PC-9 (cell line): ENCODE data around the gene TAS1R1. TPM values are rescaled to one million over a fixed set of nuclear protein-coding genes. Genes with fewer than 3 reads are reported as not detected.

Source experiments
- BruUV-seq: library from RNA; stranded (reverse); fragments of 400-500 nt; replicated peaks from 2 replicates; lab custom pipeline; 2021; lab: Mats Ljungman, UMichigan
- CTCF ChIA-PET: fragments of 300-600 bp; sonication (Branson Sonifier 250); formaldehyde crosslinking; loops from one replicate; lab custom pipeline; 2022; ENCODE audit warnings: antibody characterized with exemption; lab: Charles Lee
- POLR2A ChIA-PET: fragments of 300-600 bp; sonication (Branson Sonifier 250); formaldehyde crosslinking; loops from one replicate; lab custom pipeline; 2022; ENCODE audit warnings: antibody characterized with exemption; ENCODE audit not compliant: unreplicated experiment; lab: Charles Lee
- DNase-seq, 2 experiments: peaks; one replicate each; pipeline versions ENCODE4 v3.0.0 to v3.0.0-alpha.2; 2015 to 2022; ENCODE audit warnings: mixed read lengths in 1 of 2
- H2AFZ ChIP-seq: fragments of 200-600 bp; sonication (generic); 2 replicates; pipeline ENCODE4 v1.8.1; 2017; ENCODE audit warnings: antibody characterized with exemption
- H3F3A ChIP-seq: fragments of 200-600 bp; sonication (generic); 2 replicates; pipeline ENCODE4 v1.8.1; 2017; ENCODE audit warnings: antibody characterized with exemption, mild to moderate bottlenecking, low read depth; ENCODE audit not compliant: insufficient read depth
- H3K27ac ChIP-seq: fragments of 200-600 bp; sonication (generic); 2 replicates; pipeline ENCODE4 v1.6.1; 2016; ENCODE audit warnings: mixed run types
- H3K27me3 ChIP-seq: fragments of 200-600 bp; sonication (generic); 2 replicates; pipeline ENCODE4 v1.6.1; 2016; ENCODE audit warnings: low read depth, mixed run types; ENCODE audit not compliant: insufficient read depth
- H3K36me3 ChIP-seq: fragments of 200-600 bp; sonication (generic); 2 replicates; pipeline ENCODE4 v1.6.1; 2016; ENCODE audit warnings: low read depth, mixed run types
- H3K4me1 ChIP-seq: fragments of 200-600 bp; sonication (generic); replicated peaks from 2 replicates; pipeline ENCODE4 v1.6.1; 2016; ENCODE audit warnings: mixed run types; ENCODE audit not compliant: insufficient read depth
- H3K4me2 ChIP-seq: fragments of 200-600 bp; sonication (generic); 2 replicates; pipeline ENCODE4 v1.6.1; 2017; ENCODE audit warnings: mixed run types
- H3K4me3 ChIP-seq: fragments of 200-600 bp; sonication (generic); 2 replicates; pipeline ENCODE4 v1.6.1; 2016; ENCODE audit warnings: mixed run types
- H3K79me2 ChIP-seq: fragments of 200-600 bp; sonication (generic); 2 replicates; pipeline ENCODE4 v1.6.1; 2017; ENCODE audit warnings: low read depth, mixed run types
- H3K9me2 ChIP-seq: fragments of 200-600 bp; sonication (generic); 2 replicates; pipeline ENCODE4 v1.8.1; 2017; ENCODE audit warnings: mild to moderate bottlenecking; ENCODE audit not compliant: insufficient read depth
- H3K9me3 ChIP-seq: fragments of 200-600 bp; sonication (generic); 2 replicates; pipeline ENCODE4 v1.8.1; 2016; ENCODE audit warnings: low read depth; ENCODE audit not compliant: insufficient read depth
- H4K20me1 ChIP-seq: fragments of 200-600 bp; sonication (generic); 2 replicates; pipeline ENCODE4 v1.8.1; 2017; ENCODE audit not compliant: insufficient read depth
- EZH2 ChIP-seq: fragments of 200-600 bp; sonication (generic); IDR thresholded peaks from 2 replicates; pipeline ENCODE4 v1.8.0; 2017; ENCODE audit warnings: antibody characterized with exemption, low read depth
- intact Hi-C: fragments of 100-400 bp; cut with micrococcal nuclease; formaldehyde crosslinking; loops from one replicate; pipeline ENCODE4 v1.10.0; 2022; ENCODE audit not compliant: unreplicated experiment
- total RNA-seq: library from RNA; stranded (reverse); gene quantifications from 2 replicates; pipeline ENCODE4 v1.2.3, GENCODE V29; 2021
- TF ChIP-seq, protein P1 (sequence below): fragments of 200-600 bp; sonication (generic); conservative IDR thresholded peaks from 2 replicates; pipeline ENCODE4 v1.6.1; 2017; ENCODE audit warnings: mixed run types, antibody characterized with exemption, mild to moderate bottlenecking, moderate library complexity

The TAS1R1 gene
- total RNA-seq, 1 experiment from 2014 or later = not detected

DNA sequence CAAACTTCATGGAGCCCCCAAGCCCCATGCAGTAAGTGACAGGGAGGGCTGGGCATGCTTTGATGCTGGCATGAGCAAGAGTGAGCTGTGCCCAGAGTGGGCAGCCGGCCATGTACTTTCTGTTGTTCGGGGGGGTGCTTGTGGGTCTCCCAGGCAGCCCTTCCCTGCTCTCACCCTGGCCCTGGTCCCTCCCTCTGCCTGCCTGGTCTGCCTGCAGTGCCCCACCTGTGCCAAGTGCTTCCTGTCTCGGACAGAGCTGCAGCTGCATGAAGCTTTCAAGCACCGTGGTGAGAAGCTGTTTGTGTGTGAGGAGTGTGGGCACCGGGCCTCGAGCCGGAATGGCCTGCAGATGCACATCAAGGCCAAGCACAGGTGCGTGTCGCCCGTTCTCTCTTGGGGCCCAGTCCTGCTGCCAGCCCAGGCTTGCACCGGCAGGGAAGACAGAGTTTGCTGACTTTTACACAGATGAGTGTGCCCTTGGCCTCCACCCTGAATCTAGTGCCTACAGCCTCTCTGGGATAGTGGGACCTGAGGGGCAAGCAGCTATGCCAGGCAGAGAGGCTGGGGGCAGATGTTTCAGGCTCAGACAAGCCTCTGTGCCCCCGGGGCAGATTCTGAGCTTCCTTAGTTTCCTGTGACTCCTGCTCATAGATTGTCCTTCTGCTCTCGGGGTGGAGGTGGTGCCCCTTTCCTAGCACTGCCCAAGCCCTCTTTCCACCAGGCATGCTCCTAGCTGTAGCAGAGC, 32.3 kb downstream of the TAS1R1 start:
- Histone ChIP-seq H3K4me2 (no peak overlapping the region), H3F3A (no peaks in the 10 kb centered on the region; the same call in 1 of the 2 replicates), H3K27me3 (no peaks in the 10 kb centered on the region), H3K4me1 (no peaks in the 10 kb centered on the region), H3K27ac (no peak overlapping the region), H3K36me3 (no peaks in the 10 kb centered on the region), H3K9me3 (no peaks in the 10 kb centered on the region), H3K79me2 (no peaks in the 10 kb centered on the region), H3K4me3 (no peak overlapping the region), H4K20me1 (no peaks in the 10 kb centered on the region), H3K9me2 (no peaks in the 10 kb centered on the region), H2AFZ (no peak overlapping the region)
- no peak for DNase-seq
- CTCF ChIA-PET = no interaction called here
- POLR2A ChIA-PET = no interaction called here
- intact Hi-C loops = no loop called here
- no TSS peak for BruUV-seq
- TF ChIP-seq, protein P1, sequence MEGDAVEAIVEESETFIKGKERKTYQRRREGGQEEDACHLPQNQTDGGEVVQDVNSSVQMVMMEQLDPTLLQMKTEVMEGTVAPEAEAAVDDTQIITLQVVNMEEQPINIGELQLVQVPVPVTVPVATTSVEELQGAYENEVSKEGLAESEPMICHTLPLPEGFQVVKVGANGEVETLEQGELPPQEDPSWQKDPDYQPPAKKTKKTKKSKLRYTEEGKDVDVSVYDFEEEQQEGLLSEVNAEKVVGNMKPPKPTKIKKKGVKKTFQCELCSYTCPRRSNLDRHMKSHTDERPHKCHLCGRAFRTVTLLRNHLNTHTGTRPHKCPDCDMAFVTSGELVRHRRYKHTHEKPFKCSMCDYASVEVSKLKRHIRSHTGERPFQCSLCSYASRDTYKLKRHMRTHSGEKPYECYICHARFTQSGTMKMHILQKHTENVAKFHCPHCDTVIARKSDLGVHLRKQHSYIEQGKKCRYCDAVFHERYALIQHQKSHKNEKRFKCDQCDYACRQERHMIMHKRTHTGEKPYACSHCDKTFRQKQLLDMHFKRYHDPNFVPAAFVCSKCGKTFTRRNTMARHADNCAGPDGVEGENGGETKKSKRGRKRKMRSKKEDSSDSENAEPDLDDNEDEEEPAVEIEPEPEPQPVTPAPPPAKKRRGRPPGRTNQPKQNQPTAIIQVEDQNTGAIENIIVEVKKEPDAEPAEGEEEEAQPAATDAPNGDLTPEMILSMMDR = no peak

DNA sequence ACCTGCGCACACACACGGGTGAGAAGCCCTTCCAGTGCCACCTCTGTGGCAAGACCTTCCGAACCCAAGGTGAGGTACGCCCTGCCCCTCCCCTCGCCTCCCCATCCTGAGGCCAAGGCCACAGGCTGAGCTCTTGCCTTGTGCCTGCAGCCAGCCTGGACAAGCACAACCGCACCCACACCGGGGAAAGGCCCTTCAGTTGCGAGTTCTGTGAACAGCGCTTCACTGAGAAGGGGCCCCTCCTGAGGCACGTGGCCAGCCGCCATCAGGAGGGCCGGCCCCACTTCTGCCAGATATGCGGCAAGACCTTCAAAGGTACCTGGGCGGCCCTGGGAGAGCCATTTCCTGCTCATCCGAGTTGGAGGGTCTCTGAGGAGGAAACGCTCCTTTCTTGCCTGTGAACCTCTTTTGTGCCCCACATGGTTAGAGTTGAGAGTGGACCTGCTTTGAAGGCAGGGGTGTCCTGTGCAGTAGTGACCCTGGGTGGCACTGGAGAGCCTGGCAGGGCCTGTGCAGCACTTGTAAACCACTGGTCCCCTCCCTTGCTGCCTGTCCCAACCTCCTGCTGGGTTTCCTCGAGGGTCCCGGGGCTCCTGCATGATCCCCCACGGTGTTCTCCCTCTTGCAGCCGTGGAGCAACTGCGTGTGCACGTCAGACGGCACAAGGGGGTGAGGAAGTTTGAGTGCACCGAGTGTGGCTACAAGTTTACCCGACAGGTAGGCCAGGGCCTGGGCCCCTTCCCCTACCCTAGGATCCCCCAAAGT, 33.2 kb downstream of the TAS1R1 start:
- intact Hi-C loops = no loop called here
- H3K27ac ChIP-seq = no peak overlapping the region
- no peak for DNase-seq
- no TSS peak for BruUV-seq
- POLR2A ChIA-PET = no interaction called here
- H3K79me2 ChIP-seq = no peaks in the 10 kb centered on the region
- no peaks in the 10 kb centered on the region; the same call in 1 of the 2 replicates for H3F3A ChIP-seq
- H3K36me3 ChIP-seq = no peaks in the 10 kb centered on the region
- H3K4me3 ChIP-seq = no peak overlapping the region
- CTCF ChIA-PET = interaction anchor here (0.6 kb wide), 1 partner anchor 148 kb away, joined by 8 read pairs; no protein-coding TSS in a partner anchor
- no peaks in the 10 kb centered on the region for H3K27me3 ChIP-seq
- no peak overlapping the region for H2AFZ ChIP-seq
- H3K4me1 ChIP-seq = no peaks in the 10 kb centered on the region
- H4K20me1 ChIP-seq = no peaks in the 10 kb centered on the region
- TF ChIP-seq EZH2 = no peak
- TF ChIP-seq, protein P1 = no peak
- H3K9me3 ChIP-seq = no peaks in the 10 kb centered on the region
- H3K4me2 ChIP-seq = no peak overlapping the region
- no peaks in the 10 kb centered on the region for H3K9me2 ChIP-seq

DNA sequence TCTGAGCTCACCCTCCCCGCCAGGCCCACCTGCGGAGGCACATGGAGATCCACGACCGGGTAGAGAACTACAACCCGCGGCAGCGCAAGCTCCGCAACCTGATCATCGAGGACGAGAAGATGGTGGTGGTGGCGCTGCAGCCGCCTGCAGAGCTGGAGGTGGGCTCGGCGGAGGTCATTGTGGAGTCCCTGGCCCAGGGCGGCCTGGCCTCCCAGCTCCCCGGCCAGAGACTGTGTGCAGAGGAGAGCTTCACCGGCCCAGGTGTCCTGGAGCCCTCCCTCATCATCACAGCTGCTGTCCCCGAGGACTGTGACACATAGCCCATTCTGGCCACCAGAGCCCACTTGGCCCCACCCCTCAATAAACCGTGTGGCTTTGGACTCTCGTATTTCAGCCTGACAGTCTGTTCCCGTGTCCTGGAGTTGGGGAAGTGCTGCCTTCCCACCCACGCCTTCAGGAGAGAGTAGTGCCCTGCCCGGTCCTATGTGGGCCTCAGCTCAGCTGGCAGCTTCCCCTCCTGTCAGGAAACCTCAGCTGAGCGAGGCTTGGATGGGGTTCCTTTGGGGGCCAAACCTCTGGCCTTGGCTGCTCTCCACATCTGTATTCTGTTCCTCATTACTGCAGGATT, 33.9 kb downstream of the TAS1R1 start:
- Histone ChIP-seq H3K9me3 (no peaks in the 10 kb centered on the region), H3K4me1 (no peaks in the 10 kb centered on the region), H3K4me2 (no peak overlapping the region), H2AFZ (no peak overlapping the region), H3F3A (no peaks in the 10 kb centered on the region; the same call in 1 of the 2 replicates), H4K20me1 (no peaks in the 10 kb centered on the region), H3K4me3 (no peak overlapping the region), H3K9me2 (no peaks in the 10 kb centered on the region), H3K36me3 (no peaks in the 10 kb centered on the region), H3K27ac (no peak overlapping the region), H3K79me2 (no peaks in the 10 kb centered on the region), H3K27me3 (no peaks in the 10 kb centered on the region)
- ChIA-PET POLR2A (no interaction called here), CTCF (interaction anchor here (0.6 to 0.7 kb wide), 2 partner anchors 16 to 148 kb away, joined by 4 to 8 read pairs; no protein-coding TSS in a partner anchor)
- no peak for DNase-seq
- intact Hi-C loops = no loop called here
- TF ChIP-seq, protein P1 = no peak
- no TSS peak for BruUV-seq
